ENCODE results near the gene CT45A8.
"Not testable (repeated sequence)": the region's sequence is repeated elsewhere in the genome, so short reads cannot be mapped to it uniquely, and the experiment has no call there.

GRCh38 chrX:135837180-135837579, 17.2 kb downstream of the CT45A8 start, which contains the start of gene CT45A7:
- not testable (repeated sequence) for TF ChIP-seq CTCF, POLR2A (IDR thresholded peaks at IDR 0.05)
